HG03025 (cell line): ENCODE results near the gene TLE1.
"Not testable (repeated sequence)": the region's sequence is repeated elsewhere in the genome, so short reads cannot be mapped to it uniquely, and the experiment has no call there.

Experiments used
- ATAC-seq: cut with Tn5 transposase; IDR thresholded peaks from one replicate; pipeline ENCODE4 v1.9.1; 2021; ENCODE audit warnings: mild to moderate bottlenecking, moderate library complexity; ENCODE audit not compliant: unreplicated experiment, low FRiP score

The TLE1 gene

GRCh38 chr9:81689343-81690175 lies at the start of gene TLE1:
Gene TLE1 (minus strand): TSS chr9:81689547. CDS start chr9:81688240, 1,307 bp downstream.
- ATAC-seq, result peak; percentile 70

- ATAC-seq, result no peak
Measured at GRCh38 chr9:81737871-81738507, 48.6 kb upstream of the TLE1 start.

- not testable (repeated sequence) for ATAC-seq
Measured at GRCh38 chr9:81730498-81730897, 41.2 kb upstream of the TLE1 start.

GRCh38 chr9:81729135-81729534 lies 39.8 kb upstream of the TLE1 start:
- ATAC-seq, result peak; percentile 47

- ATAC-seq, result no peak
Measured at GRCh38 chr9:81724242-81724889, 35.0 kb upstream of the TLE1 start.

GRCh38 chr9:81722277-81722676 lies 32.9 kb upstream of the TLE1 start:
- ATAC-seq, result no peak

GRCh38 chr9:81720450-81721086 lies 31.2 kb upstream of the TLE1 start:
- ATAC-seq, result no peak

- no peak for ATAC-seq
Measured at GRCh38 chr9:81719972-81720371, 30.6 kb upstream of the TLE1 start.

- no peak for ATAC-seq
Measured at GRCh38 chr9:81718244-81718643, 28.9 kb upstream of the TLE1 start.

- ATAC-seq, result no peak
Measured at GRCh38 chr9:81717747-81718077, 28.4 kb upstream of the TLE1 start.

GRCh38 chr9:81717061-81717746 lies 27.9 kb upstream of the TLE1 start:
- ATAC-seq, result no peak

- ATAC-seq, result no peak
Measured at GRCh38 chr9:81716409-81716808, 27.1 kb upstream of the TLE1 start.

- no peak for ATAC-seq
Measured at GRCh38 chr9:81705578-81705977, 16.2 kb upstream of the TLE1 start.

GRCh38 chr9:81694541-81694940 lies 5.2 kb upstream of the TLE1 start:
- ATAC-seq, result no peak

GRCh38 chr9:81693671-81694378 lies 4.5 kb upstream of the TLE1 start:
- no peak for ATAC-seq

- ATAC-seq, result no peak
Measured at GRCh38 chr9:81690251-81690851, 1.0 kb upstream of the TLE1 start.

GRCh38 chr9:81689093-81689342 lies 329 bp downstream of the TLE1 start:
- peak; percentile 5 for ATAC-seq

- not testable (repeated sequence) for ATAC-seq
Measured at GRCh38 chr9:81688262-81689092, 870 bp downstream of the TLE1 start.
